OCI-LY7 (cell line): ENCODE data around the gene SERAC1. TPM values are rescaled to one million over a fixed set of nuclear protein-coding genes. Genes with fewer than 3 reads are reported as not detected.

Experiments used
- BruUV-seq: library from RNA; stranded (reverse); fragments of 400-500 nt; replicated peaks from 2 replicates; lab custom pipeline; 2021; lab: Mats Ljungman, UMichigan
- CTCF ChIA-PET: fragments of 300-600 bp; sonication (Branson Sonifier 250); formaldehyde crosslinking; loops from one replicate; lab custom pipeline; 2022; ENCODE audit warnings: antibody characterized with exemption; ENCODE audit not compliant: unreplicated experiment; lab: Charles Lee
- POLR2A ChIA-PET: fragments of 300-600 bp; sonication (Branson Sonifier 250); formaldehyde crosslinking; loops from one replicate; lab custom pipeline; 2022; ENCODE audit warnings: antibody characterized with exemption; lab: Charles Lee
- DNase-seq: peaks from one replicate; pipeline ENCODE4 v3.0.0-alpha.2; 2015; ENCODE audit warnings: low spot score
- H2AFZ ChIP-seq: fragments of 200-600 bp; sonication (generic), shearing (Covaris generic); 2 replicates; pipeline ENCODE4 v1.6.1; 2014; ENCODE audit warnings: mild to moderate bottlenecking, antibody characterized with exemption, low read length, moderate library complexity
- H3K27ac ChIP-seq: fragments of 200-600 bp; sonication (generic); 2 replicates; pipeline ENCODE4 v1.5.1; 2014; ENCODE audit warnings: mixed run types, low read depth, mild to moderate bottlenecking, moderate library complexity, low read length, inconsistent platforms; ENCODE audit not compliant: poor library complexity, severe bottlenecking
- H3K36me3 ChIP-seq: fragments of 200-600 bp; sonication (generic); 2 replicates; pipeline ENCODE4 v1.6.1; 2014; ENCODE audit warnings: mild to moderate bottlenecking, antibody characterized with exemption, low read length, moderate library complexity, mixed read lengths; ENCODE audit not compliant: insufficient read depth
- H3K4me1 ChIP-seq: fragments of 200-600 bp; sonication (generic); 2 replicates; pipeline ENCODE4 v1.5.1; 2014; ENCODE audit warnings: mild to moderate bottlenecking, low read length; ENCODE audit not compliant: insufficient read depth, poor library complexity, severe bottlenecking
- H3K4me2 ChIP-seq: fragments of 200-600 bp; sonication (generic); 2 replicates; pipeline ENCODE4 v1.6.1; 2014; ENCODE audit warnings: mild to moderate bottlenecking, low read length
- H3K4me3 ChIP-seq: fragments of 200-600 bp; sonication (generic); 2 replicates; pipeline ENCODE4 v1.5.1; 2014; ENCODE audit warnings: mild to moderate bottlenecking, low read depth, low read length; ENCODE audit not compliant: poor library complexity, severe bottlenecking
- H3K79me2 ChIP-seq: fragments of 200-600 bp; sonication (generic); 2 replicates; pipeline ENCODE4 v1.6.1; 2016; ENCODE audit warnings: low read depth, mild to moderate bottlenecking, low read length, moderate library complexity, mixed read lengths; ENCODE audit not compliant: insufficient read depth
- H3K9me2 ChIP-seq: fragments of 200-600 bp; sonication (generic); 2 replicates; pipeline ENCODE4 v1.6.1; 2016; ENCODE audit warnings: mild to moderate bottlenecking, low read length, mixed read lengths; ENCODE audit not compliant: insufficient read depth
- H3K9me3 ChIP-seq: fragments of 200-600 bp; sonication (generic); 2 replicates; pipeline ENCODE4 v1.6.1; 2014; ENCODE audit warnings: mild to moderate bottlenecking, mixed run types, low read length, mixed read lengths
- H4K20me1 ChIP-seq: fragments of 200-600 bp; sonication (generic); 2 replicates; pipeline ENCODE4 v1.6.1; 2014; ENCODE audit warnings: mild to moderate bottlenecking, antibody characterized with exemption, low read length, moderate library complexity, mixed read lengths; ENCODE audit not compliant: insufficient read depth
- EZH2phosphoT487 ChIP-seq: fragments of 200-600 bp; sonication (generic); IDR thresholded peaks from 2 replicates; pipeline ENCODE4 v1.6.1; 2018; ENCODE audit warnings: low read depth, borderline replicate concordance, mild to moderate bottlenecking, mixed run types, antibody characterized with exemption, low read length, moderate library complexity, mixed read lengths
- intact Hi-C: fragments of 100-400 bp; cut with micrococcal nuclease; formaldehyde crosslinking; loops from one replicate; pipeline ENCODE4 v1.10.0; 2022; ENCODE audit not compliant: unreplicated experiment
- total RNA-seq, 2 experiments: library from RNA; depleted of rRNA in 1 of 2; stranded (reverse); fragments of >200 nt in 1 of 2; shearing (Covaris generic) in 1 of 2; gene quantifications; 2 replicates each; pipeline ENCODE4 v1.2.3, GENCODE V29; 2014 to 2022
- TF ChIP-seq, protein P1 (sequence below): fragments of 200-600 bp; sonication (generic); conservative IDR thresholded peaks from 2 replicates; pipeline ENCODE4 v1.5.1; 2014; ENCODE audit warnings: mild to moderate bottlenecking, antibody characterized with exemption, low read length, moderate library complexity, mixed read lengths

SERAC1 gene
- total RNA-seq, 2 experiments from 2014 or later = 3.0 to 6.9 TPM

DNA sequence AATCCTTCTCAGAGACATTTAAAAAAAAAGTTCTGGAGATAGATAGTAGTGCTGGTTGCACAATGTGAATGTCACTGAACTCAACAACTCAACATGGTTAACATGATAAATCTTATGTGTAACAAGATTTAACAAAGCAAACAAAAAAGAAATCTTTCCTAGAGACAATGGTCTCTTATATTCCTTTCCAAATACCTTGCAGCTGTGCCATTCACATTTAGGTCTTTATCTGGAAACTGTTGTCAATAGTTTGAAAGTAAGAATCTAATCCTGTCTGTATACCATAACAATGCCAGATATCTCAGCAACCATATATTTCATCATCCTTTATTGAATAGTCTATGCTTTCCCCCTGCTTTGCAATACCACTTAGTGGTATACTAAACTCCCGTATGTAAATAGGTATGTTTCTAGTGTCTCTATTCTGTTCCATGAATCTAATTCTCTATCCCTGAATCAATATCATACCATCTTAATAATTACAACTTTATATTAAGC lies 2.1 kb downstream of the SERAC1 start:
- Histone ChIP-seq H3K79me2 (no peaks in the 10 kb centered on the region; the same call in 1 of the 2 replicates), H3K4me2 (no peak overlapping the region), H3K27ac (no peak overlapping the region), H3K4me1 (peaks cover 4% of the 10 kb centered on the region), H4K20me1 (no peaks in the 10 kb centered on the region), H3K36me3 (no peaks in the 10 kb centered on the region), H3K4me3 (no peak overlapping the region), H3K9me2 (no peaks in the 10 kb centered on the region), H2AFZ (no peak overlapping the region), H3K9me3 (no peaks in the 10 kb centered on the region)
- CTCF ChIA-PET = no interaction called here
- intact Hi-C loops = no loop called here
- no peak for DNase-seq
- TF ChIP-seq EZH2phosphoT487 = no peak
- TF ChIP-seq, protein P1, sequence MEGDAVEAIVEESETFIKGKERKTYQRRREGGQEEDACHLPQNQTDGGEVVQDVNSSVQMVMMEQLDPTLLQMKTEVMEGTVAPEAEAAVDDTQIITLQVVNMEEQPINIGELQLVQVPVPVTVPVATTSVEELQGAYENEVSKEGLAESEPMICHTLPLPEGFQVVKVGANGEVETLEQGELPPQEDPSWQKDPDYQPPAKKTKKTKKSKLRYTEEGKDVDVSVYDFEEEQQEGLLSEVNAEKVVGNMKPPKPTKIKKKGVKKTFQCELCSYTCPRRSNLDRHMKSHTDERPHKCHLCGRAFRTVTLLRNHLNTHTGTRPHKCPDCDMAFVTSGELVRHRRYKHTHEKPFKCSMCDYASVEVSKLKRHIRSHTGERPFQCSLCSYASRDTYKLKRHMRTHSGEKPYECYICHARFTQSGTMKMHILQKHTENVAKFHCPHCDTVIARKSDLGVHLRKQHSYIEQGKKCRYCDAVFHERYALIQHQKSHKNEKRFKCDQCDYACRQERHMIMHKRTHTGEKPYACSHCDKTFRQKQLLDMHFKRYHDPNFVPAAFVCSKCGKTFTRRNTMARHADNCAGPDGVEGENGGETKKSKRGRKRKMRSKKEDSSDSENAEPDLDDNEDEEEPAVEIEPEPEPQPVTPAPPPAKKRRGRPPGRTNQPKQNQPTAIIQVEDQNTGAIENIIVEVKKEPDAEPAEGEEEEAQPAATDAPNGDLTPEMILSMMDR = no peak
- POLR2A ChIA-PET = no interaction called here
- BruUV-seq = no TSS peak

- H3K79me2 ChIP-seq = no peaks in the 10 kb centered on the region; the same call in 1 of the 2 replicates
- H3K4me1 ChIP-seq = peaks cover 4% of the 10 kb centered on the region
- no peaks in the 10 kb centered on the region for H3K9me2 ChIP-seq
- no peak overlapping the region for H2AFZ ChIP-seq
- H4K20me1 ChIP-seq = no peaks in the 10 kb centered on the region
- DNase-seq = no peak
- BruUV-seq = no TSS peak
- POLR2A ChIA-PET = interaction anchor here (1.6 kb wide), 1 partner anchor 19 kb away, joined by 4 read pairs; no protein-coding TSS in a partner anchor
- TF ChIP-seq, protein P1 = no peak
- no peak for TF ChIP-seq EZH2phosphoT487
- H3K27ac ChIP-seq = no peak overlapping the region
- CTCF ChIA-PET = no interaction called here
- H3K9me3 ChIP-seq = no peaks in the 10 kb centered on the region
- no peak overlapping the region for H3K4me2 ChIP-seq
- no peak overlapping the region for H3K4me3 ChIP-seq
- no peaks in the 10 kb centered on the region for H3K36me3 ChIP-seq
- intact Hi-C loops = no loop called here
Measured at GRCh38 chr6:158164579-158165170, 3.4 kb downstream of the SERAC1 start.
